Measurements from ENCODE around the gene UQCC5.

Gene UQCC5

GRCh38 chr3:52536369-52537164 is at the start of gene UQCC5:
UQCC5 (plus strand) TSS chr3:52536605; CDS start chr3:52536756, 151 bp downstream.
- DNase-seq, result peak; percentile 96 to 98

GRCh38 chr3:52487050-52487787 is 49.2 kb upstream of the UQCC5 start:
- DNase-seq, result no peak

- DNase-seq, result no peak
Measured at GRCh38 chr3:52487788-52488691, 48.4 kb upstream of the UQCC5 start.

- no peak for DNase-seq
Measured at GRCh38 chr3:52488746-52489145, 47.7 kb upstream of the UQCC5 start.

- DNase-seq, result no peak
Measured at GRCh38 chr3:52489453-52489852, 47.0 kb upstream of the UQCC5 start.

GRCh38 chr3:52490035-52490938 is 46.1 kb upstream of the UQCC5 start:
- DNase-seq, result no peak

GRCh38 chr3:52490939-52491526 is 45.4 kb upstream of the UQCC5 start:
- DNase-seq, result no peak

- no peak for DNase-seq
Measured at GRCh38 chr3:52492059-52492458, 44.3 kb upstream of the UQCC5 start.

GRCh38 chr3:52493232-52494017 is 43.0 kb upstream of the UQCC5 start:
- DNase-seq, result no peak

- DNase-seq, result no peak
Measured at GRCh38 chr3:52494445-52494844, 42.0 kb upstream of the UQCC5 start.

GRCh38 chr3:52494886-52495495 is 41.4 kb upstream of the UQCC5 start, which contains the start of gene STAB1:
STAB1 (plus strand) TSS chr3:52495338; CDS start chr3:52495414, 76 bp downstream.
- DNase-seq, result no peak

GRCh38 chr3:52495777-52496602 is 40.4 kb upstream of the UQCC5 start:
- no peak for DNase-seq

- no peak for DNase-seq
Measured at GRCh38 chr3:52498137-52499054, 38.0 kb upstream of the UQCC5 start.

GRCh38 chr3:52501046-52501445 is 35.4 kb upstream of the UQCC5 start:
- DNase-seq, result no peak

- no peak for DNase-seq
Measured at GRCh38 chr3:52502001-52502400, 34.4 kb upstream of the UQCC5 start.

GRCh38 chr3:52502808-52503350 is 33.5 kb upstream of the UQCC5 start:
- DNase-seq, result no peak

- no peak for DNase-seq
Measured at GRCh38 chr3:52503788-52504424, 32.5 kb upstream of the UQCC5 start.
